Upper lobe of left lung (tissue), 6 donors: ENCODE measurements around the gene ELP4. TPM values are rescaled to one million over a fixed set of nuclear protein-coding genes. Genes with fewer than 3 reads are reported as not detected.

ENCODE experiments used
- ATAC-seq, 2 donors: fragments of 200-7000 bp; cut with Tn5 transposase; one replicate each; pipeline ENCODE4 v1.9.1; 2022; ENCODE audit warnings: mild to moderate bottlenecking in 2 of 2, moderate library complexity in 2 of 2; ENCODE audit not compliant: low FRiP score in 2 of 2
- DNase-seq, 2 donors: peaks; one replicate each; pipeline ENCODE4 v3.0.0-alpha.2; 2019 to 2020
- H3K27ac ChIP-seq, 4 donors: fragments of 200-600 bp; sonication (generic); one replicate each; pipeline ENCODE4 v1.5.1; 2016 to 2019
- H3K27me3 ChIP-seq, 4 donors: fragments of 200-600 bp; sonication (generic); one replicate each; pipeline ENCODE4 v1.5.1; 2017 to 2019
- H3K36me3 ChIP-seq, 4 donors: fragments of 200-600 bp; sonication (generic); one replicate each; pipeline ENCODE4 v1.5.1; 2016 to 2019
- H3K4me1 ChIP-seq, 4 donors: fragments of 200-600 bp; sonication (generic); one replicate each; pipeline ENCODE4 v1.5.1; 2018 to 2019
- H3K4me3 ChIP-seq, 4 donors: fragments of 200-600 bp; sonication (generic); one replicate each; pipeline ENCODE4 v1.5.1; 2017 to 2019; ENCODE audit warnings: mild to moderate bottlenecking in 2 of 4, moderate library complexity in 1 of 4
- H3K9me3 ChIP-seq, 4 donors: fragments of 200-600 bp; sonication (generic); one replicate each; pipeline ENCODE4 v1.5.1; 2018 to 2019
- CTCF ChIP-seq, 6 experiments: fragments of 450-650 bp in 4 of 6; fragments of 200-600 bp in 2 of 6; sonication (generic) in 2 of 6; IDR thresholded peaks; one replicate each; pipeline ENCODE4 v1.5.1; 2016 to 2019; ENCODE audit warnings: antibody characterized with exemption in 6 of 6
- EP300 ChIP-seq, 4 donors: sonication (generic); formaldehyde crosslinking; IDR thresholded peaks; one replicate each; pipeline ENCODE4 v1.5.1; 2017; ENCODE audit warnings: antibody characterized with exemption in 4 of 4, control low read depth in 2 of 4
- POLR2A ChIP-seq, 4 donors: fragments of 450-650 bp; IDR thresholded peaks; one replicate each; pipeline ENCODE4 v1.5.1; 2016 to 2017; ENCODE audit warnings: antibody characterized with exemption in 4 of 4, mild to moderate bottlenecking in 2 of 4
- POLR2AphosphoS5 ChIP-seq, 2 donors: sonication (generic); formaldehyde crosslinking; IDR thresholded peaks; one replicate each; pipeline ENCODE4 v1.5.1; 2017; ENCODE audit warnings: antibody characterized with exemption in 2 of 2
- WGBS, 2 donors: methylation state at CpG; one replicate each; pipeline ENCODE4 v1.1.5; 2017 to 2018; 5-methylcytosine and 5-hydroxymethylcytosine counted together
- total RNA-seq, 6 donors: library from RNA; depleted of rRNA in 4 of 6; stranded (reverse); fragments of >200 nt in 4 of 6; gene quantifications; one replicate each; pipeline versions ENCODE4 v1.1.0 to v1.2.1, GENCODE V29; 2016 to 2021
- donor health status: DM: no; HTN: no; CAD: no; lungs with moderate emphysema.
- donor health status: DM: no; HTN: yes; CAD: no; lungs with severe emphysema.

Gene ELP4
- total RNA-seq, 6 donors from 2014 or later: 6.3 to 34.7 (median 18.6) TPM

DNA sequence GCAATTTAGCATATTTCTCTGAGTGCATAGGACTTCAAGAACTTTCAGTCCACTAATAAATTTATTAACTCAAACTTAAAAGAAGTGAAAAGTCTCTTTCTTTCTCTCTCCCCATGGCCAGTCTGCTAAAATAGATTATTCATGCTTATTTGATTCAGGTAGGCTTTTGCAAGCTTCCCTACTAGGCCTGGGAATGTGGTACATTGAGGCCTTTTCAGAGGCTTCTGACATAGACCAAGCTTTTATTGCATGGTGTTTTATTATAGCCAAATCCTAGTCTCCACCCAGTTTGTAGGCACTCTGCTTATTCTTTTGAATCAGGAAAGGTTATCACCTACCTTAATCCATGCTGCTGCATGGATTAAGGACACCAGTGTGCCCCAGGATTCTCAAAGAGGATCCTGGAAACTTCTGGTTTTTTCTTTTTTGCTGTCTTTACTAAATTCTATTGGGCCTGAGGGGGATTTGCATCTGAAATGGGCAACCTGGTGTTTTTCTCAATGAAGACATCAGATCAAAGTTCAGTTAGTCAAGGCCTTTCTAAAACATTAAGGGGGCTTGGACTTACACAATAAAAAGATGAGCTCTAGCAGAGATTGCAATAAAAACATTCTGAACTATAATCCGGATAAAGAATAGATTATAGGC, 92.2 kb downstream of the ELP4 start:
- TF ChIP-seq POLR2A (IDR thresholded peaks at IDR 0.05) (no peak), CTCF (IDR thresholded peaks at IDR 0.05) (no peak), EP300 (IDR thresholded peaks at IDR 0.05) (no peak), POLR2AphosphoS5 (IDR thresholded peaks at IDR 0.05) (no peak)
- Histone ChIP-seq H3K27me3 (no peaks in the 10 kb centered on the region), H3K4me3 (no peak overlapping the region), H3K9me3 (no peaks in the 10 kb centered on the region), H3K36me3 (no peaks in the 10 kb centered on the region), H3K27ac (no peak overlapping the region), H3K4me1 (no peaks in the 10 kb centered on the region)
- ATAC-seq (no peak), DNase-seq (no peak)
- 94 to 100% methylated on average over 1 of the region's 1 CpG for WGBS, 2 donors

DNA sequence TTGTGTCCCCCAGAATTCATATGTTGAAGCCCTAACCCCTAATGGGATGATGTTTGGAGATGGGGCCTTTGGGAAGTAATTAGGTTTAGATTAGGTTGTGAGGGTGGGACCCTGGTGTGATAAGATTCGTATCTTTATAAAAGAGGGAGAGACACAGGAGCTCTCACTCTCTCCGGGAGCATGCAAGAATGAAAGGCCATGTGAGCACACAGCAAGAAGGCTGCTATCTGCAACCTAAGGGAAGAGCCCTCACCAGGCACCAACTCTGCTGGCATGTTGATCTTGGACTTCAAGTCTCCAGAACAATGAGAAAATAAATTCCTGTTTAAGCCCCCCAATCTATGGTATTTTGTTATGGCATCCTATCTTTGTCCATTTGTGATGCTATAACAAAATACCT, 97.3 kb downstream of the ELP4 start:
- no peaks in the 10 kb centered on the region for H3K36me3 ChIP-seq
- DNase-seq (no peak), ATAC-seq (no peak)
- 93 to 96% methylated on average over 2 of the region's 2 CpGs for WGBS, 2 donors
- TF ChIP-seq POLR2A (IDR thresholded peaks at IDR 0.05) (no peak), POLR2AphosphoS5 (IDR thresholded peaks at IDR 0.05) (no peak), CTCF (IDR thresholded peaks at IDR 0.05) (no peak), EP300 (IDR thresholded peaks at IDR 0.05) (no peak)
- H3K9me3 ChIP-seq: no peaks in the 10 kb centered on the region
- H3K27ac ChIP-seq: no peak overlapping the region
- H3K27me3 ChIP-seq: no peaks in the 10 kb centered on the region
- H3K4me1 ChIP-seq: peaks cover 0 to 1% (median 0%) of the 10 kb centered on the region in 4 donors
- H3K4me3 ChIP-seq: no peak overlapping the region

- Histone ChIP-seq H3K9me3 (no peaks in the 10 kb centered on the region), H3K27me3 (no peaks in the 10 kb centered on the region), H3K27ac (no peak overlapping the region), H3K4me1 (peaks cover 0 to 7% (median 0%) of the 10 kb centered on the region in 4 donors), H3K36me3 (no peaks in the 10 kb centered on the region), H3K4me3 (no peak overlapping the region)
- WGBS, 2 donors: 84 to 93% methylated on average over 3 of the region's 3 CpGs
- ATAC-seq: no peak
- no peak for DNase-seq
- TF ChIP-seq CTCF (IDR thresholded peaks at IDR 0.05): no peak
- TF ChIP-seq EP300 (IDR thresholded peaks at IDR 0.05): no peak
- TF ChIP-seq POLR2AphosphoS5 (IDR thresholded peaks at IDR 0.05): no peak
- no peak for TF ChIP-seq POLR2A (IDR thresholded peaks at IDR 0.05)
Measured at GRCh38 chr11:31607914-31608313, 98.3 kb downstream of the ELP4 start.

DNA sequence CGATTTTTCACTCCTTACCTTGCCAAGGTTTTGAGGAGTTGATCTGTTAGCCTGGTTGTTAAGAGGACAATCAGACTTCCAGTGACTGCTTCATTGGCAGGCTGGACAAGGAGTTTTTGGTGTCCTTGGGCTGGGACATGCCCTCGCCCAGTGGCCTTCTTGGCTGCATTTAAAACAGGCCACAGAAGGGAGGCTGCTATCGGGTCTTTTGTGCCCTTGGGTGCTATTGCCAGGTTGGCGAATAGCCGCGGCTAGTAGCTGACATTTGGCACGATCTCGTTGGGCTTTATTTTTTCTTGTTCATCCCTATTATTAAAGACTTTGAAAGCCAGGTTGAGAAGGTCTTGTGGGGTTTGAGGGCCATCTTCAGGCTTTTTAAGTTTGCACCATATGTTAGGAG, 99.4 kb downstream of the ELP4 start:
- Histone ChIP-seq H3K36me3 (no peaks in the 10 kb centered on the region), H3K4me3 (no peak overlapping the region), H3K9me3 (no peaks in the 10 kb centered on the region), H3K4me1 (peaks cover 0 to 7% (median 0%) of the 10 kb centered on the region in 4 donors), H3K27ac (no peak overlapping the region), H3K27me3 (no peaks in the 10 kb centered on the region)
- TF ChIP-seq EP300 (IDR thresholded peaks at IDR 0.05): no peak
- no peak for TF ChIP-seq CTCF (IDR thresholded peaks at IDR 0.05)
- TF ChIP-seq POLR2AphosphoS5 (IDR thresholded peaks at IDR 0.05): no peak
- TF ChIP-seq POLR2A (IDR thresholded peaks at IDR 0.05): no peak
- ATAC-seq: no peak
- no peak for DNase-seq
- 96 to 98% methylated on average over 8 of the region's 8 CpGs for WGBS, 2 donors

DNA sequence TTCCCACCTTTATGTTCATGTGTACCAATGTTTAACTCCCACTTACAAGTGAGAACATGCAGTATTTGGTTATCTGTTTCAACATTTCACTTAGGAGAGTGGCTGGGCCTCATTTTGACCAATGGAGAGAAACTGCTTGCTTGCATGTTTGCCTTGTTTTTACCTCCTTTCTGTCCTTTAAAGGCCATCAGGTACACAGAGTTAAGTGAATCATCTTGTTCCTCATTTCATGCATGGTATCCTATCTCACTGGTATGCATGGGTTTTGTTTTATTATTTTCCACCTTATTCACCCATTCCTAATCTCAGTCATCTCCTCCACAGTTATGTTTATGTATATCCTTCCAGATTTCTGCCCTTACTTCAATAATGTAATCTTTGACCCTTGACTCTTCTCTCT, 101.0 kb downstream of the ELP4 start:
- TF ChIP-seq EP300 (IDR thresholded peaks at IDR 0.05): no peak
- TF ChIP-seq CTCF (IDR thresholded peaks at IDR 0.05): no peak
- no peak for TF ChIP-seq POLR2A (IDR thresholded peaks at IDR 0.05)
- TF ChIP-seq POLR2AphosphoS5 (IDR thresholded peaks at IDR 0.05): no peak
- ATAC-seq: no peak
- H3K27ac ChIP-seq: no peak overlapping the region
- peaks cover 0 to 7% (median 0%) of the 10 kb centered on the region in 4 donors for H3K4me1 ChIP-seq
- no peaks in the 10 kb centered on the region for H3K36me3 ChIP-seq
- H3K27me3 ChIP-seq: no peaks in the 10 kb centered on the region
- no peaks in the 10 kb centered on the region for H3K9me3 ChIP-seq
- no peak for DNase-seq
- no peak overlapping the region for H3K4me3 ChIP-seq
